GM18517 (cell line): ENCODE measurements around the gene ST3GAL3.
A peak's percentile ranks its signal among the peaks of the same experiment; 100 is the strongest.

Source experiments
- ATAC-seq: cut with Tn5 transposase; IDR thresholded peaks from one replicate; pipeline ENCODE4 v1.9.1; 2021; ENCODE audit warnings: mild to moderate bottlenecking, moderate library complexity; ENCODE audit not compliant: unreplicated experiment

The ST3GAL3 gene

DNA sequence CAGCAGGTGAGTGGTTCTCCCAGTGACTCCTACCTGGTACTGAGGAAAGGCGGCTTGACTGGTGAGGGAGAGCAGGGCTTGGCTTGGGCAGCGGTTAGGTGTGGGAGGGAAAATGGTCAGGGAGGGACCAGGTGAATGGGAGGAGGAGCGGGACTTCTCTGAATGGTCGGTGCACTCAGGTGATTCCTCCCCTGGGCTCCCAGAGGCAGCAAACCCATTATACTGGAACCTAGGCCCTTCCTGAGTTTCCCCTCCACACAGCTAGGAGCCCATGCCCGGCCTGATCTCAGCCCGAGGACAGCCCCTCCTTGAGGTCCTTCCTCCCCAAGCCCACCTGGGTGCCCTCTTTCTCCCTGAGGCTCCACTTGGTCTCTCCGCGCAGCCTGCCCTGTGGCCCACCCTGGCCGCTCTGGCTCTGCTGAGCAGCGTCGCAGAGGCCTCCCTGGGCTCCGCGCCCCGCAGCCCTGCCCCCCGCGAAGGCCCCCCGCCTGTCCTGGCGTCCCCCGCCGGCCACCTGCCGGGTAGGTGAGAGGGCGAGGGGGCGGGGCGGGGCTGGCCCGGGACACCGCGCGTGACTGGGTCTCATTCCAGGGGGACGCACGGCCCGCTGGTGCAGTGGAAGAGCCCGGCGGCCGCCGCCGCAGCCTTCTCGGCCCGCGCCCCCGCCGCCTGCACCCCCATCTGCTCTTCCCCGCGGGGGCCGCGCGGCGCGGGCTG, 228.5 kb downstream of the ST3GAL3 start:
- ATAC-seq, result no peak

DNA sequence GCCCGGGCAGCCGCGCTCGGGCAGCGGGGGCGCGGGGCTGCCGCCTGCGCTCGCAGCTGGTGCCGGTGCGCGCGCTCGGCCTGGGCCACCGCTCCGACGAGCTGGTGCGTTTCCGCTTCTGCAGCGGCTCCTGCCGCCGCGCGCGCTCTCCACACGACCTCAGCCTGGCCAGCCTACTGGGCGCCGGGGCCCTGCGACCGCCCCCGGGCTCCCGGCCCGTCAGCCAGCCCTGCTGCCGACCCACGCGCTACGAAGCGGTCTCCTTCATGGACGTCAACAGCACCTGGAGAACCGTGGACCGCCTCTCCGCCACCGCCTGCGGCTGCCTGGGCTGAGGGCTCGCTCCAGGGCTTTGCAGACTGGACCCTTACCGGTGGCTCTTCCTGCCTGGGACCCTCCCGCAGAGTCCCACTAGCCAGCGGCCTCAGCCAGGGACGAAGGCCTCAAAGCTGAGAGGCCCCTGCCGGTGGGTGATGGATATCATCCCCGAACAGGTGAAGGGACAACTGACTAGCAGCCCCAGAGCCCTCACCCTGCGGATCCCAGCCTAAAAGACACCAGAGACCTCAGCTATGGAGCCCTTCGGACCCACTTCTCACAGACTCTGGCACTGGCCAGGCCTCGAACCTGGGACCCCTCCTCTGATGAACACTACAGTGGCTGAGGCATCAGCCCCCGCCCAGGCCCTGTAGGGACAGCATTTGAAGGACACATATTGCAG, 229.3 kb downstream of the ST3GAL3 start:
- no peak for ATAC-seq

DNA sequence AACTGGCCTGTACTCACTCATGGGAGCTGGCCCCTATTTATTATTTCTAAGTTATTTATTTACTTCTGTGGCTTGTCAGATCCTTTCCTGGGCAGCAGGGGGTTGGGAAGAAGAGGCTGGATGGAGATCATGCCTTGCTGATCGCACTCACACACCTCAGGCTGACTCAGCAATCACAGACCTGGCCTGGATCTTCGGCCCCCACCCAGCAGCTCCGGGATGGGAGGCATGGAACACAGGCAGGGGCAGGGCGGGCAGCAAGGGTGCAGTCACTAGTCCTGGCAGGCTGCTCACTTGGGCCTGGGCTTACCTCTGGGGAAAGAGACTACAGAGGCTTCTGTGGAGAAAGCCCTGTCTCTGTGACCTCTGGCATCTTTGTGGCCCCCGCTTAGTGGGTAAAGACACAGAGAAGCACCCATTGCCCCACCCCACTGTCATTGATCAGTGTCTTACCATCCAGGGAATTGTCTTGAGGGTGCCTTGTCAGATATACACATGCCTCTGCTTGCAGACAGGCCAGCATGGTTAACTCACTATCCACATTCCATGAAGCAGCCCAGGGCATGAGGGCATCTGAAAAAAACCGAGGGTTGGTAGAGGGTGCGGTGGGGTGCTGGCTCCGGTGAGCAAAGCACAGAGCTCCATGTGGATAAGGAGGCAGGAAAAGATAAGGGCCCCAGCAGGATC, 230.0 kb downstream of the ST3GAL3 start:
- no peak for ATAC-seq

DNA sequence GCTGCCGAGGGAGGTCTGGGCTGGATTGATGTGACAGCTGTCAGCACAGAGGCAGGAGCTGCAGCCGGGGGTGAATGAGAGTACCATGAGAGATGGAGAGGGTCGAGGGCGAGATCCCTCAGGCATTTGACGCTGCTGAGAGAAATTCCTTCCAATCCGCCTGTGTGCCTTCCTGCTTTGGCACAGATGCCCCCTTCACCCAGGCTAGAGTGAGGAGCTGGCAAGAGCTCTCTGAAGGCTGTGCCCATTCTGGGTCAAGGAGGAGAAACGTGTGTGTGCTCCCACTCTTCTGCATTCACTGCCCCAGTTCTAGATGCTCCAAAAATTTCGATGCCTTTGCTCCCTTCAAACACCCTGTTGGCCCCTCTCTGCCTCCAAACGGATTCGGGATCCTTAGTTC, 231.0 kb downstream of the ST3GAL3 start:
- ATAC-seq, result no peak

DNA sequence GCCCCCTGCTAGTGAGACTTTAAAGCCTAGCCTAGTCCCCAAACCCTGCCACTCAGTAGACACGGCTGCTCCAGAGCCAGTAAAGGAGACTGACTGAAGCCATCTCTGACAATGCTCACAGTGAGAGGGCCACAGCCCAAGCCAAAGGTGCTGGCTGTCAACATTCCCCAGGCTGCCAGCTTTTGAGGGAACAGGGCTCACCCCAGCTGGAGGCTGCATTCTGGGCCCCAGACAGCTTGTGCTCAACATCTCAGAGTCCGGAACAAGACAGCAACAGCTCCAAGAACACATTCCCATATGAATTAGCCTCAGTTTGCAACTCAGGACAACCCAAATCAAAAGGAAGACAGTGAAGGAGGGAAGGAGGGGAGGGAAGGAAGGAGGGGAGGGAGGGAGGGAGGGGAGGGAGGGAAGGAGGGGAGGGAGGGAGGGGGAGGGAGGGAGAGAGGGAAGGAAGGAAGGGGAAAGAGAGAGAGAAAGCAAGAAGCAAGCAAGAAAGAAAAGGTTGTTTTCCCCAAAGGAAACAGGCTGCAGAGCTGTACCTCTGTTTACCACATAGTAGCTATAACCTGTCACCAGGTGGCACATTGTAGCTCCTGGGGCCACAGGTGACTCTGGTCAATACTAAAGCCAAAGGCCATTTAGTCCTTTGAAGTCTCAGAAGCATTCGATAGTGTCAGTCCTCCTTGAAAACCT, 231.7 kb downstream of the ST3GAL3 start:
- ATAC-seq, result no peak

DNA sequence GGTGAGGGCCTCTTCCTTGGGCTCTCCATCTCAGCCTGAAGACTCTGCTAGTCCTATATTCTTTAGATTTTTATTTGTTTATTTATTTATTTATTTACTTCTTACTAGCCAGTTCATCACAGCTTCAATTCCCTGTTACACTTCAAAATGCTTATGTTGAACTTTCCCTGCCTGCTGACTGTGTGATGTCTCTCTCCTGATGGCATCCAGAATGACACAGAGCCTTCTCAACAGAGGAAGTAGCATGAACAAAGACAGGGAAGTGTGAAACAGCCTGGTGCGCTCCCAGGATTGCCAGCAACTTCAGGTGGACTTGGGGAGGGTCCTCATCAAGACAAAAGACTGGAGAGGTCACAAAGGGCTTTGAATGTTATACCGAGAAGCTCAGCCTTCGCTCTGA, 235.1 kb downstream of the ST3GAL3 start:
- no peak for ATAC-seq

DNA sequence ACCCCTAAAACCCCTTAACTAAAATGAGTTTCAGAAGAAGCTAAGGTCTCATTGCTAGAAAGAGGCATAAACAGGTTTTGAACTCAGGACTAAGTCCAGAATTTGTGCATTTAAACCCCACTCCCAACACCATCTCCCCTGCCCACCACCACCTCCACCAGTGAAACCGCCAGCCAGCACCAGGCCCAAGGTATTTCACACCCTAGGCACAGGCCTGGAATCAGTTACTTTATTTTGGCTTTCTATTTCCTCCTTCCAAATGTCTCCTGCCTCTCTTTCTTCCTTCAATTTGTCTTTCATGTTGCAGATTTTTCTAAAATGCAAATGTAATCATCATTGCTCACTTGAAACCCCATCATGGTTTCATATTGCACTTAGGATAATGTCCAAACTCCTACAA, 237.5 kb downstream of the ST3GAL3 start:
- ATAC-seq, result no peak

DNA sequence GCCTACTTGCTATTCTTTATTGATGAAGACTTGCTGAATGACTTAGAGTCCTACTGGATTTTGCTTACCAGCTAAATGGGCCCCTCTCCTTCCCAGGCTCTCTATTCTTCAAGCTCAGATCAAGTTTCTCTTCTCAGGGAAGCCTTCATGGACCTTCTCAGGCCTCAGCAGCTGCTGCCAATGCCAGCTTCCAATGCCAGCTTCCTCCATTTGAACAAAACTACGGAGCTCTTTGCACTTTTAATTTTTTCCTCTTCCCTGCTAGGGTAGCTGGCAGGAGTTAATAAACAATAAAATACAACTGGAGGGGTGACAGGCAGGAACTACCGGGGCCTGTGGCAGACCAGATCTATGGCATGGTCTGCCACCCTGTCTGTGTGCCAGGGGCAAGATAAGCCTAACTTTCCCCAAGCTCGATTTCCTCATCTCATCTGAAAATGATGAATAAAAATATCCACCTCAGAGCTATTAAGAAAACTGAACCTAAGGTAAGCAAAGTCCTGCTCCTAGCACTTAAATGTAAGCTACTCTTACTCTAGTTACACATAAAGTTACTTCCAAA, 238.4 kb downstream of the ST3GAL3 start:
- no peak for ATAC-seq

DNA sequence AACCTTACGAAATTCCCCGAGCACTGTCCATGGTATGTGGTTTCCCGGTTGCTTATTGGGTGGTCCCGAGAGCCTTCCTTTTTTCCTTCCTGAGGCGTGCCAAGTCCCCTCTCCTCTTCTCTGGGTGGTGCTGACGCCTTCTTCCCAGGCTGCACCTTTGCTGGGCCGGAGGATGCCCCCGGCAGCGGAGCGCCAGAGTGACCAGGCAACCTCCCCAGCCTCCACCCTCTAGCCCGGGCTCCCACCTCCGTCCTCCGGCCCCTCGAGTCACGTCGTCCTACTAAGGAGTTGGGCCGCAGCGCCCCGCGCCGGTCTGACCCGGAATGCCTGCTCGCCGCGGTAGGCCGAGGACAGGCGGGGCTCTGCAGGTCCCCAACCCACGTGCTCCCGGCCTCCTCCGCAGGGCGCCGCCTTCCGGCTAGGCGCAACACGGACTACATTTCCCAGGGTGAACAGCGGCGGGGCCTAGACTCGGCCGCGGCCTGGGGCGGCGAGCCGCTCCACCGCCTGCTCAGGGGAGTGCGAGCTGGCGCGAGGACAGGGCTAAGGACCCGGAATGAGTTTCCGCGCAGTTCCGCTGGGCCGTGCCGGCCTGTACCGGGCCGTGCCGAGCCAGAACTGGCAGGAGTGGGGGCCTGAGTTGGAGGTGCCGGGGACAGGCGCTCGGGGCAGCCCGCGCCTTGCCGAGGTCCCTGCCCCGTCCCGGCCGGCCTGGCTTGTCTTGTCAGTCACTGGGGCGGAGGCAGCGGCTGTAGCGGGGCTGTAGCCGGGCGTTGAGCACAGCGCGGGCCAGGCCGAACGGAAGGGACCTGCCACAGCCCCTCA, 239.1 kb downstream of the ST3GAL3 start, which contains the start of gene IPO13:
Gene IPO13 (plus strand): TSS at position 715 of the 825 bp plus-strand sequence. CDS start 651 bp downstream, outside the sequence.
- peak; percentile 92 for ATAC-seq

DNA sequence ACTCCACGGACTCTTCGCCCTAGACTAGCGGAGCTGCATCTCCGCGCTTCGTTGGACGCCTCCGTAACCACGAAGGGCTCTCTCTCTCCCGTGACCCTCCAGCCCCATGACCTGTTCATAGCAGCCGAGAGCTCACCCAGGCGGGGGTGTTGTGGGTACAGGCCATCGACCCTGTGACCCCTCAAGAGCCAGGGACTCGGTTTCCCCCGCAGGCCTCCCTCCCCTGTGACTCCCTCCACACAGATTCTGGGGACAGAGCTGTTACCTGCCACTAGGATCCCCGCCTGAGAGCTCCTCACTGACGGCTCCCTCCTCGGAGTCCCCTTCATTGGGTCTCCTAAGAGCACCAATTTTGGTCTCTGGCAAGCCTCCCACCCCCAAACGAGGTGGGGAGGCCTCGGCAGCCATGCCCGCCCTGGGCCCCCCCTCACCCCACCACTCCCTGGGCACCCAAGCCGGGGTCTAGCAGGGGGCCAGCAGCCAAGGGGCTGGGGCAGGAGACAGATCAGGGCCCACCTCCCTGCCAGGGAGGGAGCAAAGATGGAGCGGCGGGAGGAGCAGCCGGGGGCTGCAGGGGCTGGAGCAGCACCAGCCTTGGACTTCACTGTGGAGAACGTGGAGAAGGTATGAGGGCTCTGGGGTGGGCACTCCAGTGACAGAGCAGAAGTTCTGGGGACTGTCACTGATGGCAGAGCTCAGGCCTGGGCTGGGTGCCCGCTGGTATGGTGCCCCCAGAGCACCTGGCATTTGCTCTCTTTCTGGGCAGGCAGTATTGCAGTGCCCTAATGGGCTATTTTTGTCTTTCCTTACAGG, 239.9 kb downstream of the ST3GAL3 start:
- ATAC-seq, result no peak

DNA sequence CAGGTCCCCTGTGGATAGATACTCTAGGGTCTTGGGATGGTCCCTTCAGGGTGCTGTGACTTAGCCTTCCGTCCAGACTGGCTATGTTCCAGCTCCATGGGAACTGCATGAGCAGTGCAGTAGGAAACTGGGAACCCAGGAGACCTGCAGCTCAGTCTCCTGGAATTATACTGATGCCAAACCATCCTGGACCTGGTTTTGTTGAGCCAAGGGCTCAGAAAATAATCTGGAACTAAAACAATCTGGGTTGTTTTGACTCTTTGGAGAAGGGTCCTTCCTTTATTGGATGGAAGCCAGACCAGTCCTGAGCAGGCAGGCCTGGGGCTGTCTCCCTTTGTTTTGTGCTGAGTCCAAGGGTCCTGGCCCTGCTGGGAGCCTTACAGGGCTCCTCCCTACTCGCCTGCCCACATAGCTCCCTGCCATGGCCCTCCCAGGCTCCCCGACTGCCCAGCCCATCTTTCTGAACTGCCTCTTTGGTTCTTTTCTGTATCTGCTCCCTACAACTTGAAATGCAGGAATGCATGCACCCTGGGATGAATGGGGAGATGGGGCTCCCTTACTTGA, 240.6 kb downstream of the ST3GAL3 start:
- no peak for ATAC-seq

DNA sequence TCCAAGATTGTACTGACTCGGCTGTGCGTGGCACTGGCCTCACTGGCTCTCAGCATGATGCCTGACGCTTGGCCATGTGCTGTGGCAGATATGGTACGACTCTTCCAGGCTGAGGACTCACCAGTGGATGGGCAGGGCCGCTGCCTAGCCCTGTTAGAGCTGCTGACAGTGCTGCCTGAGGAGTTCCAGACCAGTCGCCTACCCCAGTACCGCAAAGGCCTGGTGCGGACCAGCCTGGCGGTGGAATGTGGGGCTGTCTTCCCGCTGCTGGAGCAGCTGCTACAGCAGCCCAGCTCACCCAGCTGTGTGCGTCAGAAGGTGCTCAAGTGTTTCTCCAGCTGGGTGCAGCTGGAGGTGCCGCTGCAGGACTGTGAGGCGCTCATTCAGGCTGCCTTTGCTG, 242.3 kb downstream of the ST3GAL3 start:
- no peak for ATAC-seq

DNA sequence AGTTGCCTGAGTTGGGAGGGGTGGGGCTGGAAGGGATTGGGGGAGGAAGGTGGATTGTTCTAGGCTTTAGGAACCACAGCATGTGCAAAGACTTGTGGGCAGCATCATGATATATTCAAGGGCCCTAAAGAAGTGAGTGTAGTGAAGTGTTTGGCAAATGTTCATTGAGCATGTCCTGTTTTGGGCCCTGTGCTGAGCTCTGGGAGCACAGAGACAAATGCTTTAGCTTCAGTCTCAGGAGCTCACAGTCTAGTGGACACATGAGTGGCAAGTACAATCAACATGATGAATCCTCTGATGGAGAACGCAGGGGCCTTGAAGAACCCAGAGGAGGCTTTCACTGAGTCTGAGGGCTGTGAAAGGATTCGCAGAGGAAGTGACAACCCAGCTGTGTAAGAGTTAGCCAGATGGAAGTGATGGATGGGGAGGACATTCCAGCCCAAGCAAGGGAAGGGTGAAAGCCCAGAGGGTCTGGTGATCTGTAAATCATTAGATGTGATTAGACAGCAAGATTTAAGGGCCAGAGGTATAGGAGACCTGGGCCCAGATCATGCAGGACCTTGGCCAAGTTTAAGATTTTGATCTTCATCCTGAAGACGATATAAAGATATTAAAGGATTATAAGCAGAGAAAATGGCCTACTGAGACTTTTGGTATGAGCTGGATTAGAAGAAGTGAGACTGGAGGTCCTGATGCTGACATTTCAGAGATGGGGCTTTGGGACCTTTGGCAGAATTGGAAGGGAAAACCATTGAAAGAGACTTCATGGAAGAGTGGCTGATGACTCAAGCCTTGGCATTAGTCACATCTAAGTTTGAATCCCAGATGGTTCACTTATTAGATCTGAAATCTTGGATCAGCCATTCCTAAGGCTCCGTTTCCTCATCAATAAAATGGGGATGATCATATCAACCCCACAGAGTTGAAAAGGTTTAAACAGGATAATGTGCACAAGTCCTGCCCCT, 244.0 kb downstream of the ST3GAL3 start:
- ATAC-seq, result no peak

DNA sequence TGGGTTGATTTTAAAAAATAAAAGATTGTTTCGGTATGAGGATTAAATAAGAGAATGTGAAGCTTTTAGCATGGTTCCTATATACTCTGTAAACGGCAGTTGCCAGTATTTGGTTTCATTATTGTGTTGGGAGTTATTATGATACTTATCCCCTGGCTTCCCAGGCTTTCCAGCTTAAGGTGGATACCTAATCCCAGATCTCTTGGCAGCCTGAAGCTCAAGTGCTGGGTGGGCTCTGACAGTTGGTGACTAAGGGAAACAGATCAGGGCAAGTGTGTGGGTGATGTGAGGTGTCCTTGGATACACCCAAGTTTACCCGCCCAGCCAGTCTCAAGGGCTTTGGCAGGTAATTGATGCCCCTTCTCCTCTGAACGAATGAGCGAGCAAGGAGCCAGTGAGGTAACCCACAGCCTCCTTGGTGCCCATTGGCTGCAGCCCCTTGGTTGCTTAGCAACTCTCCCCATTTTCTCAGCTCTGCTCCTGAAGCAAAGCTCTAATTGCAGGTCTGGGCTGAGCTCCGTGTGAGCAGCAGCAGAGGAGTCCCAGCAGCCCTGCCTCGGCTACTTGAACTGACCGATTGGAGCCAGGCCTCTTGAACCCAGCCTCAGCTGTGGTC, 245.5 kb downstream of the ST3GAL3 start:
- ATAC-seq, result no peak

DNA sequence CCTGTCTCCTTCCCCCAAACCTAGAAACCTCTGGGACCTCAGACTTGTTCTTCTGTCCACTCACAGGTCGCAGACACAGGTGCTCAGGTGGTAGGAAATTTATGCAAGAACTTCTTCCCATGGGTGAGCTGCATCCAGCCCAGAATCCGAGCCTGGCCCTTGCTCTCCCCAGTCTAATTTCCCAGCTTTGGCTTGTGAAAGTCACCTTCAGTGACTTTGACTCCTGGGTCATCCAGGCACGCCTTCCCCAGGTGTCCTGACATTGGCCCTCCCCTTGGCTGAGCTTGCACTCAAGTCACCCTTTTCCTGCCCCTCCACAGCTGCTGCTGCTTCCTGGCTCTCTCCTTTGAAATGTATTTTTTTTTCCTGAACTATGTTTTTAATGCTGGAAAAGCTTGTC, 246.0 kb downstream of the ST3GAL3 start:
- ATAC-seq, result no peak

DNA sequence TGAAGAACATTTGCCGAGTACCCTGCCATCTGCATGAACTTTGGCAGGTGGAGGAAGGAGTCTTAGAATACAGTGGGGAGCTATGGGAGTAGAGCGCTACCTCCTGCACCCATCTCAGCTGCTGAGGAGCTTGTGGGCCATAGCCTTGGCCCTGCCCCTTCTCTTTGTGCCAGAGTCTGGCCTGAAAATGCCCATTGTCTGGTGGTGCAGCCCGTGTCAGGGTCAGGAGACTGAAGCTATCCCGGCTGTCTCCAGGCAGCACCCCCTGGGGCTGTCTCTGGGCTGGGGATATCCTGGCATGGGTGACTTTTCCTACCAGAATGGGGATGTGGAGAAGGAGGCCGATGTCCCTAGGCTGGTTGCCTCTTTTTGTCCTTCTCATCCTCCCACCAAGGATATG, 246.7 kb downstream of the ST3GAL3 start:
- no peak for ATAC-seq

DNA sequence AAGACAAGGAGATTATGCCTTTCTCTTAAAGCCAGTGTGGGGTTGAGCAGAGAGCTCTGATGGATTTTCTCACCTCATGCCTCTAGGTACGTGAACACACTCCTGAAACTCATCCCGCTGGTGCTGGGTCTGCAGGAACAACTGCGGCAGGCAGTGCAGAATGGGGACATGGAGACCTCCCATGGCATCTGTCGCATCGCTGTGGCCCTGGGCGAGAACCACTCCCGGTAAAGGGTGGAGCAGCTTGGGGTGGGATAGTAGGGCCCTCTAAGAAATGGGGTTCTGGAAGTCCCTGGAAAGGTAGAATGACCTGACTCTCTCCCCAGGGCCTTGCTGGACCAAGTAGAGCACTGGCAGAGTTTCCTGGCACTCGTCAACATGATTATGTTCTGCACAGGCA, 248.9 kb downstream of the ST3GAL3 start:
- no peak for ATAC-seq
